Heart left ventricle (tissue), 13 donors: ENCODE measurements around the gene DOK5.

Experiments
- CTCF ChIP-seq, 12 donors: fragments of 200-600 bp; sonication (generic) in 4 of 12; IDR thresholded peaks; one replicate each; pipeline versions ENCODE4 v1.5.0 to v1.8.0; 2018 to 2022; ENCODE audit warnings: antibody characterized with exemption in 12 of 12, mild to moderate bottlenecking in 5 of 12
- POLR2A ChIP-seq, 2 donors: fragments of 450-650 bp; IDR thresholded peaks; one replicate each; pipeline ENCODE4 v1.6.1; 2017; ENCODE audit warnings: antibody characterized with exemption in 2 of 2, mild to moderate bottlenecking in 2 of 2, moderate library complexity in 2 of 2
- donor health status: ischemic (EF 13 %, LVEDD 7.1; RV severe dilation, severe dysfunction).
- donor health status: DM: no; HTN: yes; CAD: no.
- donor health status: DM: no; HTN: no; CAD: no.
- donor health status: ischemic (EF 25% LVEDD 6.9; RV normal size, moderate dysfunction).
- donor health status: ischemic (EF 25% LVEDD 5.7; RV mildly dilated, moderate dysfunction).
- donor health status: ischemic (EF 35%, LVEDD 5.7; RV mildly dilated, moderate dysfunction).
- donor health status: nonischemic (EF 11% LVEDD 7.7; RV severe dilation, severe dysfunction).
- donor health status: DM: yes; HTN: yes; CAD: no.
- donor health status: PGD.
- donor health status: ischemic (EF 29% LVEDD 5.4; RV normal size, mild dysfunction).
- donor health status: nonischemic (EF 23%, LVEDD 6.1; RV moderate dilation, normal function).

GRCh38 chr20:54600634-54601033 lies 125.2 kb downstream of the DOK5 start:
- TF ChIP-seq POLR2A (IDR thresholded peaks at IDR 0.05) (no peak), CTCF (IDR thresholded peaks at IDR 0.05) (no peak)
